WERI-Rb-1 (cell line): Measurements from ENCODE around the gene SPRR5.

ENCODE experiments used
- DNase-seq: peaks from one replicate; pipeline ENCODE4 v3.0.0-alpha.2; 2020
- H3K27ac ChIP-seq: fragments of 250-450 bp; sonication (Bioruptor Pico); 2 replicates; pipeline ENCODE4 v1.5.1; 2020; ENCODE audit warnings: mild to moderate bottlenecking, moderate library complexity
- H3K27me3 ChIP-seq: fragments of 250-450 bp; sonication (Bioruptor Pico); 2 replicates; pipeline ENCODE4 v1.5.1; 2021; ENCODE audit warnings: mild to moderate bottlenecking, low read depth, moderate library complexity; ENCODE audit not compliant: insufficient read depth, severe bottlenecking
- H3K36me3 ChIP-seq: fragments of 250-450 bp; sonication (Bioruptor Pico); 2 replicates; pipeline ENCODE4 v1.5.1; 2020; ENCODE audit warnings: mild to moderate bottlenecking, moderate library complexity
- H3K4me3 ChIP-seq: 2 replicates; pipeline ENCODE4 v1.5.1; 2011; ENCODE audit warnings: low read depth, mild to moderate bottlenecking, control low read depth, low read length
- H3K9me3 ChIP-seq: fragments of 250-450 bp; sonication (Bioruptor Pico); 2 replicates; pipeline ENCODE4 v1.5.1; 2021; ENCODE audit warnings: mild to moderate bottlenecking, moderate library complexity; ENCODE audit not compliant: severe bottlenecking
- CTCF ChIP-seq: IDR thresholded peaks from 2 replicates; pipeline ENCODE4 v1.5.1; 2011; ENCODE audit warnings: low read depth, mild to moderate bottlenecking, control low read depth, inconsistent platforms, low read length

The SPRR5 gene

GRCh38 chr1:152965853-152966252 is 18.8 kb downstream of the SPRR5 start:
- Histone ChIP-seq H3K36me3 (no peaks in the 10 kb centered on the region), H3K4me3 (no peak overlapping the region), H3K27me3 (no peaks in the 10 kb centered on the region), H3K9me3 (peaks cover 1% of the 10 kb centered on the region), H3K27ac (no peak overlapping the region)
- no peak for DNase-seq
- no peak for TF ChIP-seq CTCF

DNA sequence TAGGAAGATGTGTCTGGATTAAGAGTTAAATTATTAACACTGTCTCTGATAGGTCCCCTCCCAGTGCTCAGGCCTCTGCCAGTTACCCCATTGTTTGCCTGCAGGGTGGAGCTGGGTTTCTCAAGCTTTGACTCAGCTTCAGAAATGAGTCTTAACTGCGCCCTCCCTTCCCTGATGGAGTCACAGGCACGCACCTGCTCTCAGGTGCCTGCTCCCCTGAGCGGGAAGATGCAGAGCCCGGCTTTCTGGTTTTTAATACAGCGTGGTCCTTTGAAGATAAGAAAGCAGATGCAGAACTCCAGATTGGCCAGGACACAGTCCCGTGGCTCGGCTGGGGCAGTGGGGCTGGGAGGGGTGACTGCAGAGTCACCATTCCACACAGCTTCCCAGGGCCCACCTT is 20.2 kb downstream of the SPRR5 start:
- Histone ChIP-seq H3K9me3 (no peaks in the 10 kb centered on the region), H3K27me3 (no peaks in the 10 kb centered on the region), H3K4me3 (no peak overlapping the region), H3K27ac (no peak overlapping the region), H3K36me3 (no peaks in the 10 kb centered on the region)
- no peak for DNase-seq
- TF ChIP-seq CTCF = no peak

- no peak overlapping the region for H3K27ac ChIP-seq
- no peak for DNase-seq
- no peaks in the 10 kb centered on the region for H3K9me3 ChIP-seq
- H3K4me3 ChIP-seq = no peak overlapping the region
- no peaks in the 10 kb centered on the region for H3K36me3 ChIP-seq
- H3K27me3 ChIP-seq = no peaks in the 10 kb centered on the region
- no peak for TF ChIP-seq CTCF
Measured at GRCh38 chr1:152968248-152968647, 21.2 kb downstream of the SPRR5 start.

- Histone ChIP-seq H3K36me3 (no peaks in the 10 kb centered on the region), H3K9me3 (no peaks in the 10 kb centered on the region), H3K27ac (no peak overlapping the region), H3K4me3 (no peak overlapping the region), H3K27me3 (no peaks in the 10 kb centered on the region)
- TF ChIP-seq CTCF = no peak
- no peak for DNase-seq
Measured at GRCh38 chr1:152969036-152969435, 22.0 kb downstream of the SPRR5 start.

DNA sequence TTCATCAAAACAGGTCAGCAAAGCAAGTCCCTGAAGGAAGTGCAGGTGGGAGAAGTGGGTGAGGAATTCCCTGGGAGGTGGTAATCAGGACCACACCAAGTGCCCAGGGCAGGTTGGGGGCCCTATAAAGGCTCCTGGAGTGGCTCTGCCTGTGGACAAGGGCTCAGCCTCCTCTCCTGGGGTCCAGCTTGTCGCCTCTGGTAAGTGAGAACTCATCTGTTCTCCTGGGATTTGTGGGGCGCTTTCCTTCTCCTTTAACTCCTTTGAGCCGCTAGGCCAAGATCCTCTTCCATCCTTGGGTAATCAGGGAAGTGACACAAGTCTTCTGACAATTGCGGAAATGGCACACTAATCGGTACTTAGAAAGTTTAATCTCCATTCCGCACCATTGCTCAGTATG is 23.5 kb downstream of the SPRR5 start, which contains the start of gene SPRR4:
Gene SPRR4, plus strand, starts transcription at position 154 of the 400 bp plus-strand sequence. CDS start 1,243 bp downstream, outside the sequence.
- Histone ChIP-seq H3K27me3 (no peaks in the 10 kb centered on the region), H3K4me3 (no peak within 1 kb of the TSS), H3K27ac (no peak within 1 kb of the TSS), H3K9me3 (no peaks in the 10 kb centered on the region), H3K36me3 (no peaks in the 10 kb centered on the region)
- TF ChIP-seq CTCF = no peak
- peak; percentile 91 for DNase-seq

DNA sequence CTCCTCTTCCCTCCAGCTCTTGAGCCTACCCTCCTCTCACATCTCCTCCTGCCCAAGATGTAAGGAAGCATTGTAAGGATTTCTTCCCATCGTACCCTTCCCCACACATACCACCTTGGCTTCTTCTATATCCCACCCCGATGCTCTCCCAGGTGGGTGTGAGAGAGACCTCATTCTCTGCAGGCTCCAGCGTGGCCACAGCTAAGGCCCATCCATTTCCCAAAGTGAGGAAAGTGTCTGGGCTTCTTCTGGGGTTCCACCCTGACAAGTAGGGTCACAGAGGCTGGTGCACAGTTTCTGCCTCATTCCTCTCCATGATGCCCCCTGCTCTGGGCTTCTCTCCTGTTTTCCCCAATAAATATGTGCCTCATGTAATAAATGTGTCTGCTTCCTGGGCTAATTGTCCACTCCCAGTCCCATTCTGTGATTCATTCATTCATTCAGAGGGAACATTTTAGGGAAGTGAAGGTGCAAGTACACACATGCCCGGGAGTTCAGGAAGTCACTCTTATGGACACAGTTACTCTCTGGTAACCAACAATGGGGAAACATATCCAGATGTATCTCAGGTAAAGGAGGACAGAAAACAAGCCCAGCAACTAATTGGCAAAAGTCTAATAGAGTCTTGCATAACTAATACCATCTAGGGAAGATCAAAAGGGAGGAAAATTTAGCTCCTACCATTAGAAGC is 25.3 kb downstream of the SPRR5 start:
- Histone ChIP-seq H3K9me3 (no peaks in the 10 kb centered on the region), H3K4me3 (no peak overlapping the region), H3K27ac (no peak overlapping the region), H3K36me3 (no peaks in the 10 kb centered on the region), H3K27me3 (no peaks in the 10 kb centered on the region)
- no peak for DNase-seq
- TF ChIP-seq CTCF = no peak
